GM18507 (cell line): ENCODE data around the gene SLC35F5.
"Not testable (repeated sequence)": the region's sequence is repeated elsewhere in the genome, so short reads cannot be mapped to it uniquely, and the experiment has no call there.

Source experiments
- DNase-seq: peaks from one replicate; pipeline ENCODE4 v3.0.0; 2011; ENCODE audit warnings: low read depth; ENCODE audit not compliant: insufficient read length; ENCODE audit errors: extremely low spot score
- FAIRE-seq: peaks from 2 replicates; lab custom pipeline; 2011; peaks lifted over from hg19 to GRCh38; lab: Jason Lieb, UNC

The SLC35F5 gene

GRCh38 chr2:113760400-113760799 is 4.0 kb upstream of the SLC35F5 start:
- DNase-seq (no peak), FAIRE-seq (no peak)

GRCh38 chr2:113757138-113757657 is 756 bp upstream of the SLC35F5 start:
- DNase-seq = no peak
- FAIRE-seq = no peak

- no peak for FAIRE-seq
- no peak for DNase-seq
Measured at GRCh38 chr2:113755835-113756354, 547 bp downstream of the SLC35F5 start.

- DNase-seq = no peak
- FAIRE-seq = peak; percentile 74
Measured at GRCh38 chr2:113755035-113755834, 1.2 kb downstream of the SLC35F5 start.

GRCh38 chr2:113754160-113754559 is 2.3 kb downstream of the SLC35F5 start:
- DNase-seq = no peak
- FAIRE-seq = no peak

- DNase-seq (no peak), FAIRE-seq (no peak)
Measured at GRCh38 chr2:113750385-113750784, 6.1 kb downstream of the SLC35F5 start.

GRCh38 chr2:113741091-113741490 is 15.4 kb downstream of the SLC35F5 start:
- no peak for FAIRE-seq

GRCh38 chr2:113739849-113740248 is 16.6 kb downstream of the SLC35F5 start:
- no peak for FAIRE-seq
- no peak for DNase-seq

More at GRCh38 chr2:113741091-113741490, 15.4 kb downstream of the SLC35F5 start:
- DNase-seq = no peak

- DNase-seq (no peak), FAIRE-seq (peak; percentile 78)
Measured at GRCh38 chr2:113734185-113734584, 22.3 kb downstream of the SLC35F5 start.

- no peak for FAIRE-seq
- no peak for DNase-seq
Measured at GRCh38 chr2:113724010-113724409, 32.4 kb downstream of the SLC35F5 start.

GRCh38 chr2:113723411-113723810 is 33.0 kb downstream of the SLC35F5 start:
- FAIRE-seq = no peak
- no peak for DNase-seq

GRCh38 chr2:113720167-113720566 is 36.3 kb downstream of the SLC35F5 start:
- FAIRE-seq = peak; percentile 39

GRCh38 chr2:113716291-113716690 is 40.2 kb downstream of the SLC35F5 start:
- no peak for FAIRE-seq
- no peak for DNase-seq

More at GRCh38 chr2:113720167-113720566, 36.3 kb downstream of the SLC35F5 start:
- DNase-seq = no peak

- FAIRE-seq (no peak), DNase-seq (no peak)
Measured at GRCh38 chr2:113712941-113713340, 43.5 kb downstream of the SLC35F5 start.

GRCh38 chr2:113711851-113712250 is 44.6 kb downstream of the SLC35F5 start:
- FAIRE-seq (no peak), DNase-seq (no peak)

GRCh38 chr2:113709022-113709421 is 47.4 kb downstream of the SLC35F5 start:
- no peak for FAIRE-seq
- no peak for DNase-seq

GRCh38 chr2:113707106-113707505 is 49.3 kb downstream of the SLC35F5 start:
- no peak for FAIRE-seq
- no peak for DNase-seq

- FAIRE-seq (no peak), DNase-seq (no peak)
Measured at GRCh38 chr2:113705982-113706523, 50.4 kb downstream of the SLC35F5 start.

GRCh38 chr2:113704300-113704993 is 52.0 kb downstream of the SLC35F5 start:
- FAIRE-seq, DNase-seq: not testable (repeated sequence)
